HepG2 (cell line): Measurements from ENCODE around the gene GDAP1L1. TPM values are rescaled to one million over a fixed set of nuclear protein-coding genes. Genes with fewer than 3 reads are reported as not detected.

ENCODE experiments used
- ARID2 ChIP-seq: sonication (generic); formaldehyde crosslinking; IDR thresholded peaks from 2 replicates; pipeline ENCODE4 v1.8.1; 2022; ENCODE audit warnings: mild to moderate bottlenecking, missing genetic modification reagents, borderline replicate concordance
- ATF7 ChIP-seq, 2 experiments: fragments of 450-650 bp in 1 of 2; sonication (generic) in 1 of 2; formaldehyde crosslinking in 1 of 2; IDR thresholded peaks; 2 replicates each; pipeline versions ENCODE4 v1.4.0 to v1.6.1; 2016 to 2020; ENCODE audit warnings: antibody characterized with exemption in 1 of 2, mild to moderate bottlenecking in 1 of 2, missing genetic modification reagents in 1 of 2
- DRAP1 ChIP-seq: IDR thresholded peaks from 2 replicates; pipeline ENCODE4 v1.6.1; 2016; ENCODE audit warnings: missing genetic modification reagents, missing compliant biosample characterization
- ELF3 ChIP-seq: IDR thresholded peaks from 2 replicates; pipeline ENCODE4 v1.6.1; 2016; ENCODE audit warnings: missing genetic modification reagents, missing compliant biosample characterization
- ETV6 ChIP-seq: sonication (generic); formaldehyde crosslinking; conservative IDR thresholded peaks from 2 replicates; pipeline ENCODE4 v1.4.0; 2020; ENCODE audit warnings: missing genetic modification reagents
- FOXA1 ChIP-seq, 2 experiments: fragments of 450-650 bp in 1 of 2; sonication (generic) in 1 of 2; formaldehyde crosslinking in 1 of 2; IDR thresholded peaks; 2 replicates each; pipeline versions ENCODE4 v1.4.0 to v1.6.1; 2016 to 2020; ENCODE audit warnings: missing genetic modification reagents in 1 of 2
- HDAC6 ChIP-seq: fragments of 200-600 bp; sonication (generic); IDR thresholded peaks from 2 replicates; pipeline ENCODE4 v1.7.0; 2017; ENCODE audit warnings: mild to moderate bottlenecking, antibody characterized with exemption, low read length, low read depth
- HOMEZ ChIP-seq: IDR thresholded peaks from 2 replicates; pipeline ENCODE4 v1.6.1; 2016; ENCODE audit warnings: low read depth
- PAF1 ChIP-seq: IDR thresholded peaks from 2 replicates; pipeline ENCODE4 v1.6.1; 2016; ENCODE audit warnings: missing genetic modification reagents, missing compliant biosample characterization
- ZMYM4 ChIP-seq: sonication (generic); formaldehyde crosslinking; IDR thresholded peaks from 2 replicates; pipeline ENCODE4 v1.8.1; 2023; ENCODE audit warnings: mild to moderate bottlenecking, missing genetic modification reagents
- ZNF10 ChIP-seq: sonication (generic); formaldehyde crosslinking; IDR thresholded peaks from 2 replicates; pipeline ENCODE4 v1.4.0; 2020; ENCODE audit warnings: mild to moderate bottlenecking, low read depth, missing genetic modification reagents, borderline replicate concordance
- ZNF362 ChIP-seq: sonication (generic); formaldehyde crosslinking; IDR thresholded peaks from 2 replicates; pipeline ENCODE4 v1.4.0; 2020; ENCODE audit warnings: missing genetic modification reagents, mild to moderate bottlenecking, borderline replicate concordance
- ZNF383 ChIP-seq: sonication (generic); formaldehyde crosslinking; IDR thresholded peaks from 2 replicates; pipeline ENCODE4 v1.4.0; 2020; ENCODE audit warnings: missing genetic modification reagents, mild to moderate bottlenecking, borderline replicate concordance
- ZNF549 ChIP-seq: sonication (generic); formaldehyde crosslinking; IDR thresholded peaks from 2 replicates; pipeline ENCODE4 v1.5.0; 2020; ENCODE audit warnings: missing genetic modification reagents
- ZNF713 ChIP-seq: sonication (generic); formaldehyde crosslinking; IDR thresholded peaks from 2 replicates; pipeline ENCODE4 v1.4.0; 2020; ENCODE audit warnings: mild to moderate bottlenecking, missing genetic modification reagents
- ZNF792 ChIP-seq: IDR thresholded peaks from 2 replicates; pipeline ENCODE4 v1.6.1; 2016
- ZNF841 ChIP-seq: sonication (generic); formaldehyde crosslinking; IDR thresholded peaks from 2 replicates; pipeline ENCODE4 v1.8.1; 2023; ENCODE audit warnings: missing genetic modification reagents, borderline replicate concordance
- polyA plus RNA-seq, 8 experiments: library from polyadenylated mRNA; depleted of rRNA in 3 of 8; stranded (reverse) in 7 of 8; unstranded in 1 of 8; fragments of >200 nt; fragmentation: Illumina TruSeq in 4 of 8; extraction: Trizol in 4 of 8; gene quantifications; 2 replicates each; pipeline versions ENCODE4 v1.2.1 to v1.2.3, GENCODE V29; 2011 to 2016; ENCODE audit warnings: low read depth in 4 of 8, missing spikeins in 1 of 8, mixed read lengths in 1 of 8; ENCODE audit not compliant: insufficient read depth in 1 of 8
- total RNA-seq, 5 experiments: library from RNA; depleted of rRNA; stranded (reverse); fragments of >200 nt; fragmentation: Illumina TruSeq; extraction: Trizol; gene quantifications; 2 replicates each; pipeline ENCODE4 v1.2.3, GENCODE V29; 2016; ENCODE audit warnings: low read depth in 1 of 5
- TF ChIP-seq, protein P1 (sequence below): IDR thresholded peaks from 2 replicates; pipeline ENCODE4 v1.4.0; 2020; ENCODE audit warnings: mild to moderate bottlenecking, missing genetic modification reagents

The GDAP1L1 gene
- total and polyA plus RNA-seq, 2 of the 13 experiments (the other 11 are each of a cell fraction or from before 2014, with no cell fraction given) = 0.04 TPM; not detected in 1

- TF ChIP-seq ZNF549 (CRISPR knock-in tag) (peak; percentile 95; the same call in 1 of the 2 replicates), ZNF383 (CRISPR knock-in tag) (no peak), PAF1 (CRISPR knock-in tag) (no peak), ETV6 (CRISPR knock-in tag) (no peak), ZNF362 (CRISPR knock-in tag) (0 out of 2 replicates have a peak, but pooled peaks have one; percentile 18), ZNF10 (CRISPR knock-in tag) (no peak), DRAP1 (CRISPR knock-in tag) (0 out of 2 replicates have a peak, but pooled peaks have one; percentile 26), ZNF841 (CRISPR knock-in tag) (no peak), ZNF792 (CRISPR knock-in tag) (no peak), ATF7 (IDR thresholded peaks at IDR 0.05) (no peak), ATF7 (CRISPR knock-in tag; IDR thresholded peaks at IDR 0.05) (no peak), ZMYM4 (peak; percentile 18; the same call in 1 of the 2 replicates), ARID2 (CRISPR knock-in tag) (no peak), ELF3 (CRISPR knock-in tag) (no peak), HDAC6 (no peak), HOMEZ (no peak), ZNF713 (CRISPR knock-in tag) (no peak), FOXA1 (IDR thresholded peaks at IDR 0.05) (peak; percentile 68; the same call in 1 of the 2 replicates), FOXA1 (CRISPR knock-in tag; IDR thresholded peaks at IDR 0.05) (peak; percentile 47; the same call in 1 of the 2 replicates)
- TF ChIP-seq, protein P1, sequence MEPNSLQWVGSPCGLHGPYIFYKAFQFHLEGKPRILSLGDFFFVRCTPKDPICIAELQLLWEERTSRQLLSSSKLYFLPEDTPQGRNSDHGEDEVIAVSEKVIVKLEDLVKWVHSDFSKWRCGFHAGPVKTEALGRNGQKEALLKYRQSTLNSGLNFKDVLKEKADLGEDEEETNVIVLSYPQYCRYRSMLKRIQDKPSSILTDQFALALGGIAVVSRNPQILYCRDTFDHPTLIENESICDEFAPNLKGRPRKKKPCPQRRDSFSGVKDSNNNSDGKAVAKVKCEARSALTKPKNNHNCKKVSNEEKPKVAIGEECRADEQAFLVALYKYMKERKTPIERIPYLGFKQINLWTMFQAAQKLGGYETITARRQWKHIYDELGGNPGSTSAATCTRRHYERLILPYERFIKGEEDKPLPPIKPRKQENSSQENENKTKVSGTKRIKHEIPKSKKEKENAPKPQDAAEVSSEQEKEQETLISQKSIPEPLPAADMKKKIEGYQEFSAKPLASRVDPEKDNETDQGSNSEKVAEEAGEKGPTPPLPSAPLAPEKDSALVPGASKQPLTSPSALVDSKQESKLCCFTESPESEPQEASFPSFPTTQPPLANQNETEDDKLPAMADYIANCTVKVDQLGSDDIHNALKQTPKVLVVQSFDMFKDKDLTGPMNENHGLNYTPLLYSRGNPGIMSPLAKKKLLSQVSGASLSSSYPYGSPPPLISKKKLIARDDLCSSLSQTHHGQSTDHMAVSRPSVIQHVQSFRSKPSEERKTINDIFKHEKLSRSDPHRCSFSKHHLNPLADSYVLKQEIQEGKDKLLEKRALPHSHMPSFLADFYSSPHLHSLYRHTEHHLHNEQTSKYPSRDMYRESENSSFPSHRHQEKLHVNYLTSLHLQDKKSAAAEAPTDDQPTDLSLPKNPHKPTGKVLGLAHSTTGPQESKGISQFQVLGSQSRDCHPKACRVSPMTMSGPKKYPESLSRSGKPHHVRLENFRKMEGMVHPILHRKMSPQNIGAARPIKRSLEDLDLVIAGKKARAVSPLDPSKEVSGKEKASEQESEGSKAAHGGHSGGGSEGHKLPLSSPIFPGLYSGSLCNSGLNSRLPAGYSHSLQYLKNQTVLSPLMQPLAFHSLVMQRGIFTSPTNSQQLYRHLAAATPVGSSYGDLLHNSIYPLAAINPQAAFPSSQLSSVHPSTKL = no peak
Measured at GRCh38 chr20:44319839-44320422, 72.8 kb downstream of the GDAP1L1 start (continued).
